IMR-90 (cell line): ENCODE data around the gene ARL10. TPM values are rescaled to one million over a fixed set of nuclear protein-coding genes. Genes with fewer than 3 reads are reported as not detected.

ENCODE experiments used
- ELK1 ChIP-seq: fragments of 150-350 bp; IDR thresholded peaks from 2 replicates; pipeline ENCODE4 v1.6.1; 2016; ENCODE audit warnings: low read depth, mild to moderate bottlenecking, low read length, moderate library complexity, borderline replicate concordance
- MAFK ChIP-seq: IDR thresholded peaks from 2 replicates; pipeline ENCODE4 v1.6.1; 2012; ENCODE audit warnings: low read depth, low read length, improper control_type of control experiment
- SMC3 ChIP-seq: fragments of 150-350 bp; IDR thresholded peaks from 2 replicates; pipeline ENCODE4 v1.6.1; 2016; ENCODE audit warnings: low read depth, mild to moderate bottlenecking, antibody characterized with exemption, low read length, moderate library complexity
- polyA plus RNA-seq, 3 experiments: library from polyadenylated mRNA; depleted of rRNA; stranded (reverse); fragments of >200 nt; gene quantifications; 2 replicates each; pipeline ENCODE4 v1.2.3, GENCODE V29; 2012; ENCODE audit warnings: low replicate concordance in 1 of 3
- total RNA-seq: library from RNA; depleted of rRNA; stranded (reverse); fragments of >200 nt; gene quantifications from 2 replicates; pipeline ENCODE4 v1.2.3, GENCODE V29; 2012

Gene ARL10
- total and polyA plus RNA-seq, 2 of the 4 experiments (the other 2 are of a cell fraction) = 3.6 to 6.0 TPM

GRCh38 chr5:176365351-176366231 is at the start of gene ARL10 (continued):
- TF ChIP-seq ELK1 (no peak), SMC3 (no peak), MAFK (no peak)
